ENCODE results near the gene NOP53. TPM values are rescaled to one million over a fixed set of nuclear protein-coding genes. Genes with fewer than 3 reads are reported as not detected.

The NOP53 gene
- total and polyA plus RNA-seq, 9 of the 15 experiments (the other 6 are each of a cell fraction or from before 2014, with no cell fraction given) = 6.5 to 274 (median 145) TPM

GRCh38 chr19:47796785-47797184 lies 51.4 kb downstream of the NOP53 start:
- ChIA-PET POLR2A (no interaction called here), CTCF (ENCODE audit: low intra/inter-chr PET ratio) (no interaction called here)
- intact Hi-C loops (cut with micrococcal nuclease) = no loop called here
- ATAC-seq (no peak), FAIRE-seq (no peak), DNase-seq (ENCODE audit: extremely low read depth in 1 of 4, low spot score in 3 of 4) (no peak)
- H3K27ac ChIP-seq (ENCODE audit: extremely low read depth, low read depth, low read length) = no peak overlapping the region
- peaks cover 8 to 12% of the 10 kb centered on the region in 2 experiments for H3K27me3 ChIP-seq (ENCODE audit: control insufficient read depth in 2 of 2, insufficient read depth in 2 of 2, low read length in 2 of 2)
- no peak overlapping the region for H3K9ac ChIP-seq (ENCODE audit: insufficient read depth in 1 of 2, low read depth in 2 of 2, low read length in 2 of 2)
- H4K20me1 ChIP-seq (replicated peaks; ENCODE audit: control insufficient read depth, insufficient read depth, low read length) = no peaks in the 10 kb centered on the region
- H3K4me1 ChIP-seq (replicated peaks in 1 of 2; ENCODE audit: control insufficient read depth in 2 of 2, insufficient read depth in 2 of 2, low read length in 2 of 2) = no peaks in the 10 kb centered on the region; a peak in 1 of 5 replicates
- no peak overlapping the region for H3K4me2 ChIP-seq (ENCODE audit: insufficient read depth, low read length)
- WGBS (ENCODE audit: insufficient coverage, low coverage, missing lambda C conversion rate) = 24% methylated on average over 2 of the region's 2 CpGs
- H3K9me3 ChIP-seq (replicated peaks; ENCODE audit: control insufficient read depth, insufficient read depth, low read depth, low read length) = peaks cover 8% of the 10 kb centered on the region; the same call in 1 of the 2 replicates
- H2AFZ ChIP-seq (ENCODE audit: low read depth, low read length) = no peak overlapping the region
- in situ Hi-C loops (cut with MboI) = no loop called here
- H3K79me2 ChIP-seq (ENCODE audit: control insufficient read depth, insufficient read depth, low read length) = no peaks in the 10 kb centered on the region
- H3K9me1 ChIP-seq (ENCODE audit: control insufficient read depth, insufficient read depth, low read length) = no peaks in the 10 kb centered on the region
- TF ChIP-seq NFIX (CRISPR knock-in tag; IDR thresholded peaks at IDR 0.05; ENCODE audit: low read depth) (0 out of 2 replicates have a peak, but pooled peaks have one; percentile 15), NFIC (IDR thresholded peaks at IDR 0.05) (peak; percentile 88), CTCFL (IDR thresholded peaks at IDR 0.05; ENCODE audit: borderline replicate concordance, insufficient read depth, low read depth, low read length, poor library complexity, severe bottlenecking) (no peak)
- no TSS peak for BruUV-seq (replicated peaks)
- no peaks in the 10 kb centered on the region for H3K36me3 ChIP-seq (ENCODE audit: control insufficient read depth, insufficient read depth, low read length)
- no peak overlapping the region for H3K4me3 ChIP-seq
